ENCODE data around the gene CUEDC1. TPM values are rescaled to one million over a fixed set of nuclear protein-coding genes. Genes with fewer than 3 reads are reported as not detected.

Gene CUEDC1, protein sequence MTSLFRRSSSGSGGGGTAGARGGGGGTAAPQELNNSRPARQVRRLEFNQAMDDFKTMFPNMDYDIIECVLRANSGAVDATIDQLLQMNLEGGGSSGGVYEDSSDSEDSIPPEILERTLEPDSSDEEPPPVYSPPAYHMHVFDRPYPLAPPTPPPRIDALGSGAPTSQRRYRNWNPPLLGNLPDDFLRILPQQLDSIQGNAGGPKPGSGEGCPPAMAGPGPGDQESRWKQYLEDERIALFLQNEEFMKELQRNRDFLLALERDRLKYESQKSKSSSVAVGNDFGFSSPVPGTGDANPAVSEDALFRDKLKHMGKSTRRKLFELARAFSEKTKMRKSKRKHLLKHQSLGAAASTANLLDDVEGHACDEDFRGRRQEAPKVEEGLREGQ
- total RNA-seq (under 1 TPM; 0.21 to 0.82 TPM), total RNA-seq (0.45 to 0.46 reads per million in 2 donors)

DNA sequence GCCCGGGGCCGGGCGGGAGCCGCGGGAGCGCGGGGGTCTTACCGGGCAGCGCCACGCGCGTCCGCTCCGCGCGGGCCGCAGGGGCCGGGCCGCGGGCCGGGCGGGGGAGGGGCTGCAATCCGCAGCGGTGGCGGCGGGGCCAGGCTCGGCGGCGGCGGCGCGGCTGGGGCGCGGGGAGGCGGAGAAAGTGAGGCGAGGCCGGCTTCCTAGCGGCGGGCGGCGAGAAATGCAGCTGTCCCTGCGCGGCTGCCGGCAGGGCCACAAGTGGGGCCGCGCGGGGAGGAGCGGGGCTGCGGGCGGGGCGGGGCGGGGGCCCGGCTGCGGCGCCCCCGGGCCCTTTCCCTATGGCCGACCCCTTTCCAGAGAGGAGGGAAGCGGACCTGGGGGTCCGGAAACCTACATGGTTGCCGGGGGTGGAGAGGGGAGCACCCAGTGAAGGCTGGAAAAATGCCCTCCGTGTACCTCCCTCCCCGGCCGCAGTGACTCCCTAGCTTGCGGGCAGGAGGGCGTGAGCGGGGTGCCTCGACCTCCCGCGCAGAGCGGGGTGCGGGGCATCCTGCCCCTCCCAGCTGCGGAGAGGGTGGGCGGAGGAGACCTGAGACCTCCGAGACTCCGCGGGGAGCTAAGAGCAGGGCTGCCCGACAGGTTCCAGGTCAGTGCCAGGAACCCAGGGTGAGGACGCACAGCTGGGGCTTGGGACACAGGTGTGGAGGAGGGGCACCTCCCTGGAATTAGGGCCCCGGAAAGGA lies at the start of gene CUEDC1:
CUEDC1 (minus strand) TSS at position 230 of the 749 bp plus-strand sequence. CDS start 69,848 bp downstream, outside the sequence.
- peak within 1 kb of the TSS; percentile 85 for H3K4me3 Mint-ChIP-seq
- H3K27me3 Mint-ChIP-seq, result peaks cover 31% of the 10 kb centered on the region
- peak; percentile 45 to 65 (median 60) for DNase-seq
- ATAC-seq, result peak; percentile 88
- H3K9me3 ChIP-seq (ENCODE audit: control insufficient read depth, low read length, poor library complexity, severe bottlenecking), result no peaks in the 10 kb centered on the region
- peak within 1 kb of the TSS; percentile 43 for H3K27ac Mint-ChIP-seq
- H3K36me3 Mint-ChIP-seq (ENCODE audit: low read depth), result no peaks in the 10 kb centered on the region
- H3K4me1 Mint-ChIP-seq, result peaks cover 25% of the 10 kb centered on the region

DNA sequence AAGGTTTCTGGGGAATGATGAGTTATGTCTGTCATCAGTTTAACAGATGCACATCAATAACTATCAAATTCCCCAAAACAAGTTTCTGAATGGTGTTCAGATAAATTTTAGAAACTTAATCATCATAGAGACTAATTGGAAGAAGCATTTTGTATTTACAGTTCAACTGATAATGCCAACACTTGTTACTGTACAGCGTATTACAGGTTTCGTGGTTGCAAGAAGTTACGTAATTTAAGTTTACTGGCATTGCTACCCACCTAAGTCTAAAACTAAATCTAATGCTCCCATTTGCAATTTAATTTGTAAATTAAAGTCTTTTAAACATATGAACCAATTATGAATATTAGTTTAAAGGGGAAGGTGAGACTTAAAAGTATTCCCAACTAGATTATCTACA lies 48.8 kb upstream of the CUEDC1 start:
- H3K27ac Mint-ChIP-seq, result peak overlapping the region; percentile 99
- H3K27me3 Mint-ChIP-seq, result no peaks in the 10 kb centered on the region

DNA sequence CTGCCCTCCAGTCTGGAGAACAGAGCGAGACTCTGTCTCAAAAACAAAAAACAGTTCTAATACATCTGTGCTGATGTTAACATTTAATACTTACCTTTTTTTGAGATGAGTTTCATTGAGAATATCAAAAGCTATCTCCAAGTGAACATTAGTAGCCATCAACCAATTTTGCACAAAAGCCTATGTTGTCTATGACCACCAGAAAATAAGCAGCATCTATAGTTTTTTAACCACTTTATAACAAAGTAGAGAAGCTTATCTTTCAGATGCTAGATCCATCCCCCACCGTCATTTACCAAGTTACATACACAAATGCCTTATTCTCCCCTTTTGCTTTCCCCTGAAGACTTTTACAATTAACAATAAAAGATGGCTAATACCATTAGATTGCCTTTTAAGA lies 47.8 kb upstream of the CUEDC1 start:
- ATAC-seq (no peak), DNase-seq (no peak)
- H3K27ac Mint-ChIP-seq, result peak overlapping the region; percentile 99
- peaks cover 40% of the 10 kb centered on the region for H3K4me1 Mint-ChIP-seq
- H3K4me3 Mint-ChIP-seq, result no peak overlapping the region
- peaks cover 11% of the 10 kb centered on the region for H3K36me3 Mint-ChIP-seq (ENCODE audit: low read depth)
- no peaks in the 10 kb centered on the region for H3K27me3 Mint-ChIP-seq
- H3K9me3 ChIP-seq (ENCODE audit: control insufficient read depth, low read length, poor library complexity, severe bottlenecking), result no peaks in the 10 kb centered on the region

More for the DNA sequence above, 48.8 kb upstream of the CUEDC1 start:
- Mint-ChIP-seq H3K4me1 (peaks cover 39% of the 10 kb centered on the region), H3K4me3 (no peak overlapping the region), H3K36me3 (ENCODE audit: low read depth) (peaks cover 11% of the 10 kb centered on the region)
- DNase-seq (no peak), ATAC-seq (no peak)
- H3K9me3 ChIP-seq (ENCODE audit: control insufficient read depth, low read length, poor library complexity, severe bottlenecking), result no peaks in the 10 kb centered on the region

DNA sequence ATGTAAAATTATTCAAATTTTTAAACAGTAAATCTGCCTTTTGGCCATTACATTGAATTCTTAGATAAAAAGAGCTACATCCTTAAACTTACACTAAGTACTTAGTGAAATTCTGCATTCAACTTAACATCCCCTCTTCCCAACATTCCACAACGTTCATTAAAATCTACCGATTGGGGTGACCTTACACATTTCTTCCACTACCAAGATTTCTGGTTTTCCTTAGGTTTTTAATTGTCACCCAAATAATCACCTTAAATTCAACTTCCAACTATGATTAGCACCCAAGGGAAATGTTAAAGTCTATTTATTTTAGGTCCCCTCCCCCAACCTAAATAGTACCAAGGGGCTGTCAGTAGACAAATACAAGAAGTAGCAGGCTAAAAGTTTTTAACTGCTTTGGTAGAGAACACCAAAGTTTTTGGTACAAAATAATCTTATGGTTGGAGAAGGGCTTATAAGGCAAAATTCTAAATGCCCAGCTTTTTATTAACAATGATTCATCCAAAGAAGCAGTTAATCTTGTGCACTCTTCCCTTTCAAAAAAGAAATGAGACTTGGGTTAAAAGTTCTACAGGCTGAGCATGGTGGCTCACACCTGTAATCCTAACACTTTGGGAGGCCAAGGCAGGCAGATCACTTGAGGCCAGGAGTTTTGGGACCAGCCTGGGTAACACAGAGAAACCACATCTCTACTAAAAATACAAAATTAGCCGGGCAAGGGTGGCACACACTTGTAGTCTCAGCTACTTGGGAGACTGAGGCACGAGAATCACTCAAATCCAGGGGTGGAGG lies 47.1 kb upstream of the CUEDC1 start:
- DNase-seq (no peak), ATAC-seq (no peak)
- H3K36me3 Mint-ChIP-seq (ENCODE audit: low read depth), result peaks cover 11% of the 10 kb centered on the region
- no peaks in the 10 kb centered on the region for H3K27me3 Mint-ChIP-seq
- H3K9me3 ChIP-seq (ENCODE audit: control insufficient read depth, low read length, poor library complexity, severe bottlenecking), result no peaks in the 10 kb centered on the region
- peak overlapping the region; percentile 69 for H3K4me3 Mint-ChIP-seq
- H3K4me1 Mint-ChIP-seq, result peaks cover 36% of the 10 kb centered on the region
- peak overlapping the region; percentile 99 for H3K27ac Mint-ChIP-seq

DNA sequence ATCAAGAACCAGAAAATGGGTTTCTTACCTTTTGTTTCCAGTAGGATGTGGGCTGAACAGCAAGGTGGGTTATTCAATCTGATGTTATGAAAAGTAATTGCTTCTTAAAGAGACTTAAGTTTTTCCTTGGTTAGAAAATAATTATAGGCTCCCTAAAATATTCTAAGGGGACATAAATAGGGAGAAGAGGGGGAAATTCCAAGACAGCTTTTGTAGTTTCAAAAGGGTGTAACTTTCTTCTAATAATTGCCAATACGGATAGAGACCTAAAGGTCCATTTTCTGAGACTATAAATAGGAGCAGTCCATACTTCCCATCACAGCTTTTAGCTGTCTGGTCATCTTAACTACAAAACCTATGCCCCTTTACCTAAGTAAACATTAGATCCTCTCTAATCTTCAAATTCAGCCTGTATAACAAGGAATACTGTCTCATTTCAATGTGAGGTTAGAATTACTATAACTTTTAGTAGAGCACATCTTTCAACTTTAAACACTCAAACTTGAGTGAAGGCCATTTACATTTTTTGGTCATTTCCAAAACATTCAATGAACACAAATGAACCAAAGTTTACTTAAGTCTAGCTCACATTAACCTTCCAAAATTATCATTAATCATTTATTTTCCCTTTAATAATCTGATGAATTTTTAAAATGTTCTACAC lies 46.4 kb upstream of the CUEDC1 start:
- Mint-ChIP-seq H3K4me3 (no peak overlapping the region), H3K4me1 (peaks cover 31% of the 10 kb centered on the region), H3K27ac (no peak overlapping the region), H3K27me3 (no peaks in the 10 kb centered on the region), H3K36me3 (ENCODE audit: low read depth) (peaks cover 11% of the 10 kb centered on the region)
- H3K9me3 ChIP-seq (ENCODE audit: control insufficient read depth, low read length, poor library complexity, severe bottlenecking), result no peaks in the 10 kb centered on the region
- ATAC-seq (no peak), DNase-seq (no peak)

DNA sequence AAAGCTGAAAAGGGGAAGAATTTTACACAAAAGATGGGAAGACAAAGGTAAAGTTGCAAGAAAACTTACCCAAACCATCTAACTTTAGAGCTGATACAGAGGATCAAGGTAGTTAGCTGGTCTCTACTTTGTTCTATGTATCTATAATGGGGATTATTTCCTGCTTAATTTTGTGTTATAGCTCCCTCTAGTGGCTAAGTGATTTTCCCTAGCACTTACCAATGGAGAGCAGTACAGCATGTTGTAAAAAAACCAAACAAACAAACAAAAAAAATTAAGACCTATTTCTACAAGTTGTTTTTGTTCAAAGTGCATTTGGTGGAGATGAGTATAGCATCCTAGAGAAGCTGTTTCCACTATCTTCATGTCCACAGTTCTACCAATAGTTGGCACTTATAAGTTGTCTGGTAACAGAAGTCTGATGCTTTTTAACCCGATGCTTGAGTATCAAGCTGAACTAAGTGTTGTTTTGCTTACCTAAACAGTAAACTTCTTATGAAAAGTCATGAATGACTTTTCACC lies 44.3 kb upstream of the CUEDC1 start:
- H3K4me3 Mint-ChIP-seq, result no peak overlapping the region
- H3K9me3 ChIP-seq (ENCODE audit: control insufficient read depth, low read length, poor library complexity, severe bottlenecking), result no peaks in the 10 kb centered on the region
- H3K4me1 Mint-ChIP-seq, result peaks cover 23% of the 10 kb centered on the region
- H3K36me3 Mint-ChIP-seq (ENCODE audit: low read depth), result peaks cover 2% of the 10 kb centered on the region
- H3K27ac Mint-ChIP-seq, result peak overlapping the region; percentile 51
- DNase-seq (no peak), ATAC-seq (peak; percentile 79)
- H3K27me3 Mint-ChIP-seq, result no peaks in the 10 kb centered on the region

DNA sequence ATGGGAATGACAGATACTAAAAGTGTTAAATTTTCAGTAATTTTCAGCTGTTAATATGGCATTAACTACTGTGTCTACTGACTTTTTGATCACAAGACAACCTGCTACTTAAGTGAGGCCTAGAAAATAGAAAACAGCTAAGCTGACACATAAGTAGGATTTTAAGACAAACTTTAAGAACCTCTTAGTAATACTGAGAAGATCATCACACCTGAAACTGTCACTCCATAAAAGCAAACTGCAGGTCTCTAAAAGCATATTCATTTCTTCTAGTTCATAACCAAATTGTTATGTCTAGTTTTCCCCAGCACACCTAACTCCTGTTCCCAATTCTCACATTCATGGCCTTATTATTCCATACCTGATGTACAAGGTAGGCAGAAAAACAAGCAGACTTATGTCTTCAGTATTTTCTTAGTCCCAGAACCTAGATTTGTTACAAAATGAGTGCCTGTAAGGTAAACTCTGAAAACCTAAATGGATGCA lies 43.8 kb upstream of the CUEDC1 start:
- H3K9me3 ChIP-seq (ENCODE audit: control insufficient read depth, low read length, poor library complexity, severe bottlenecking), result no peaks in the 10 kb centered on the region
- Mint-ChIP-seq H3K4me3 (no peak overlapping the region), H3K4me1 (peaks cover 23% of the 10 kb centered on the region), H3K36me3 (ENCODE audit: low read depth) (peaks cover 2% of the 10 kb centered on the region), H3K27me3 (no peaks in the 10 kb centered on the region), H3K27ac (peak overlapping the region; percentile 51)
- no peak for ATAC-seq
- DNase-seq, result no peak

DNA sequence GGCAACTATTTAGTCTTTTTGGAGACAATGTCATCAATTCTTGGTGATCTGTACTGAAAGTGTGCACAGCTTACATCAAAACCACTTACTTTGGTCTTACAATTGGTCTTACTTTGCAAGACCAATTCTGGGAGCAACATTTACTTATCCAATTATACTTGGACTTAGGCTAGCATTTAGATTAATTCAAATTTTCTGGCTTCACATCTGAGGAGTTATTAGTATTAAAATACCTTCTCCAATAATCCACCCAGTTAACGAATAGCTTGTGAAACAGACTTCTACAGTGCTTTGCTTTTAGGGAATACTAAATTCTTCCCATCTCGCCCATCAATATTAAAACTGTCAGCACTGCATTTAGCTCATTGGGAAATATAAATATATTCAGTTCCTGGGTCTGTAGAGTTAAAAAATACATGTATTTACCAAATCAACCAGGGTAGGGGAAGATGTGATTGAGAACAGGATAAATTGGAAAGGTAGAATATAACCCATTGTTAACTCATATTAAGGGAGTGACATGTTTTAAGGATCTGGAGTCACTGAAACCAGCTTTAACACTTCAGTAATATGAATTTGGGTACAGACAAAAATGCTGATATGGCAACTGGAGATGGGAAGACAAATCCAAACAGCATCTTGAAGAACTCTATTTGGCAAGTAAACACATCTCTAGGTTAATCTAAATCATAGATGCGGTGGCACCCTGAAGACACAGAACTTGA lies 42.0 kb upstream of the CUEDC1 start:
- no peaks in the 10 kb centered on the region for H3K27me3 Mint-ChIP-seq
- peak overlapping the region; percentile 41 for H3K27ac Mint-ChIP-seq
- H3K9me3 ChIP-seq (ENCODE audit: control insufficient read depth, low read length, poor library complexity, severe bottlenecking), result no peaks in the 10 kb centered on the region
- DNase-seq (no peak), ATAC-seq (no peak)
- no peak overlapping the region for H3K4me3 Mint-ChIP-seq
- H3K36me3 Mint-ChIP-seq (ENCODE audit: low read depth), result no peaks in the 10 kb centered on the region
- peaks cover 20% of the 10 kb centered on the region for H3K4me1 Mint-ChIP-seq

DNA sequence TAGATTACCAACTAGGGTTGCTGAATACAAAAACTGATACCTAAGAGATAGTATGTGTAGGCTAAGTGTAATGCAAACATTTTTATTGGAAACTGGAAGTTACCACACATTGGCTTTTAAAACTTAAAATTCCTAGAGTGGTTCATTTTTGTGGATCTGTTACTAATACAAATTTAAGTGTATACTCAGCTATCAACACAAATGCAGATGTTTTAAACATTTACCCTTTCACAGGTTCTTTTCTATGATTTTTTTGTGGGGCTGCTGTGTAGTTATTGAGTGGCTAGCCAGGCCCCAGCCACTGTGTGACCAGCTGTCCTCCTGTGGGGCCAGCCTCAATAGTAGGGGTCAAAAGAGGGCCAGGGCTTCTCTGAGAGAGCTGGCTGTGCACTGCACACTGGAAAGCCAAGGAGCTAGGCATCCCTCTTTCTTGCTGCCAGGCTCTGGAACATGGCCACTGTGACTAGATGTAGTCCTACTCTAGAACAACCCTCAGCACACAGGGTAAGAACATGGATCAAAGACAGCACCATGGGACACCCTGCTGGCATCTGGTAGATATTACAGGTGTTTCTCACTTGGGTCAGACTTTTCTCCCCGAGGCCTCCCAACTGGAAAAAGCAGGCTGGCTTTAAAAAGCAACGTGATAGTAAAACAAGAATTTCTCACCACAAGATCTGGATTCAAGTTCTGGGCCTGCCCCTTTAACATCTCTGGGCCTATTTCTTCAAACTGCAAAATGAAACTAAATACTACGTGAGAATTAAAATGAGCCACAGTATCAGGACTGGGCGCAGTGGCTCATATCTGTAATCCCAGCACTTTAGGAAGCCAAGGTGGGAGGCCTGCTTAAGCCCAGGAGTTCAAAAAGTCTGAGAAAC lies 40.1 kb upstream of the CUEDC1 start:
- Mint-ChIP-seq H3K4me3 (peak overlapping the region; percentile 66), H3K36me3 (ENCODE audit: low read depth) (no peaks in the 10 kb centered on the region), H3K27ac (peak overlapping the region; percentile 83), H3K27me3 (no peaks in the 10 kb centered on the region), H3K4me1 (peaks cover 21% of the 10 kb centered on the region)
- no peaks in the 10 kb centered on the region for H3K9me3 ChIP-seq (ENCODE audit: control insufficient read depth, low read length, poor library complexity, severe bottlenecking)
- ATAC-seq, result peak; percentile 88
- peak in 2 of 3 donors; percentile 17 to 20 for DNase-seq

DNA sequence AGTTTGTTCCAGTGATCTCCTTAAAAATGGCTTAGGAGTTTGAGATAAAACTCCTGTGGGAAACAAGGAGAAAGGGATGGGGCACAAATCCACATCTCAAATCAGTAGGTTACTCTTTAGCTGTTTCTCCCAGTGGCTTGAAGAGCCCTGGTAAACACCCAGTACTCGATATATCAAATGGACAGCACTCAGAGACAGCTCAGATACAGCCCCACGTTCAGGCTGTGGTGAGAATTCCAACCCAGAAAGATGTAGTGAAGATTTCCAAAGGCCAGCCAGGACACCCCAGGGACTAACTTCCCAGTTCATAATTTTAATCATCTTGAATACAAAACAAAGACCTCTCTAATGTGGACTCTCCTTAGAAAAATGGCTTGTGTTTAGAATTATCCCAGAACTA lies 39.2 kb upstream of the CUEDC1 start:
- Mint-ChIP-seq H3K27me3 (no peaks in the 10 kb centered on the region), H3K4me3 (no peak overlapping the region), H3K4me1 (peaks cover 23% of the 10 kb centered on the region), H3K27ac (peak overlapping the region; percentile 83), H3K36me3 (ENCODE audit: low read depth) (no peaks in the 10 kb centered on the region)
- ATAC-seq, result no peak
- no peaks in the 10 kb centered on the region for H3K9me3 ChIP-seq (ENCODE audit: control insufficient read depth, low read length, poor library complexity, severe bottlenecking)
- DNase-seq, result no peak
